Right lobe of liver (tissue), 4 donors: ENCODE measurements around the gene SPATA21.

Experiments
- POLR2A ChIP-seq: fragments of 450-650 bp; IDR thresholded peaks from one replicate; pipeline ENCODE4 v1.6.1; 2017; ENCODE audit warnings: antibody characterized with exemption, mild to moderate bottlenecking
- TF ChIP-seq, protein P1 (sequence below), 4 donors: fragments of 200-600 bp in 3 of 4; fragments of 450-650 bp in 1 of 4; IDR thresholded peaks; one replicate each; pipeline versions ENCODE4 v1.5.1 to v1.8.0; 2016 to 2022; ENCODE audit warnings: antibody characterized with exemption in 4 of 4, mild to moderate bottlenecking in 2 of 4
- donor health status: DM: no; HTN: no; CAD: no.
- donor health status: DM: no; HTN: no; CAD: no.
- donor health status: DM: no; HTN: yes; CAD: no.

DNA sequence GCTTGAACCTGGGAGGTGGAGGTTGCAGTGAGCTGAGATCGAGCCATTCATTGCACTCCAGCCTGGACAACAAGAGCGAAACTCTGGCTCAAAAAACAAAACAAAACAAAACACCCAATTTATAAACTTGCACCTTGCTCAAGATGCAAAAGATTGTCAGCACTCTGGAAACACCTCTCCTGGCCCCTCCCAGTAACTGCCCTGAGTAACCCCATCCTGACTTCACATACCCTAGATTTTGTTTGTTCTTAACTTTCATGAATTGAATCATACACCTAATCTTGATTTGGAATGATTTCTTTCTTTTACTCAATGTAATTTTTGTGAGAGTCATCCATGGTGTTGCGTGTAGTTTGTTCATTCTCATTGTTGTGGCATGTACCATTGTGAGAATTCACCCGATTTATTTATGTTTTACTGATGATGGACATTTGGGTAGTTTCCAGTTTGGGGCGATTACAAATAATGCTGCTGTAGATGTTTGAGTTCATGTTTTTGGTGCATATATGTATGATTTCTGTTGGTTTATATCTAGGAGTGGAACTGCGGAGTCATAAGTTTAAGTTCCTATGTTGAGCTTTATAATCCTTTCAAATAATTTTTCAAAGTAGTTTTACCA is 13.7 kb upstream of the SPATA21 start:
- TF ChIP-seq, protein P1, sequence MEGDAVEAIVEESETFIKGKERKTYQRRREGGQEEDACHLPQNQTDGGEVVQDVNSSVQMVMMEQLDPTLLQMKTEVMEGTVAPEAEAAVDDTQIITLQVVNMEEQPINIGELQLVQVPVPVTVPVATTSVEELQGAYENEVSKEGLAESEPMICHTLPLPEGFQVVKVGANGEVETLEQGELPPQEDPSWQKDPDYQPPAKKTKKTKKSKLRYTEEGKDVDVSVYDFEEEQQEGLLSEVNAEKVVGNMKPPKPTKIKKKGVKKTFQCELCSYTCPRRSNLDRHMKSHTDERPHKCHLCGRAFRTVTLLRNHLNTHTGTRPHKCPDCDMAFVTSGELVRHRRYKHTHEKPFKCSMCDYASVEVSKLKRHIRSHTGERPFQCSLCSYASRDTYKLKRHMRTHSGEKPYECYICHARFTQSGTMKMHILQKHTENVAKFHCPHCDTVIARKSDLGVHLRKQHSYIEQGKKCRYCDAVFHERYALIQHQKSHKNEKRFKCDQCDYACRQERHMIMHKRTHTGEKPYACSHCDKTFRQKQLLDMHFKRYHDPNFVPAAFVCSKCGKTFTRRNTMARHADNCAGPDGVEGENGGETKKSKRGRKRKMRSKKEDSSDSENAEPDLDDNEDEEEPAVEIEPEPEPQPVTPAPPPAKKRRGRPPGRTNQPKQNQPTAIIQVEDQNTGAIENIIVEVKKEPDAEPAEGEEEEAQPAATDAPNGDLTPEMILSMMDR (IDR thresholded peaks at IDR 0.05): no peak
- no peak for TF ChIP-seq POLR2A
